ENCODE data around the gene JAZF1. TPM values are rescaled to one million over a fixed set of nuclear protein-coding genes. Genes with fewer than 3 reads are reported as not detected.

JAZF1 gene
- total and polyA plus RNA-seq, 10 of the 15 experiments (the other 5 are each of a cell fraction or from before 2014, with no cell fraction given): 0.04 to 0.82 (median 0.15) TPM; not detected in 3

GRCh38 chr7:28192786-28193585 lies 12.4 kb upstream of the JAZF1 start:
- no peak overlapping the region for H3K27ac ChIP-seq (ENCODE audit: control insufficient read depth, insufficient read depth)
- TF ChIP-seq NFYB (IDR thresholded peaks at IDR 0.05; ENCODE audit: insufficient read depth, low read depth, low read length): no peak
- no peak for TF ChIP-seq KAT2A (conservative IDR thresholded peaks at IDR 0.05; ENCODE audit: control insufficient read depth, low read depth, low read length)
- TF ChIP-seq POLR2AphosphoS5 (IDR thresholded peaks at IDR 0.05; ENCODE audit: low read length): no peak
- no peak for TF ChIP-seq MEF2A (IDR thresholded peaks at IDR 0.05; ENCODE audit: insufficient read depth, low read depth, low read length)
- TF ChIP-seq IRF5 (IDR thresholded peaks at IDR 0.05; ENCODE audit: borderline replicate concordance): no peak
- TF ChIP-seq NRF1 (conservative IDR thresholded peaks at IDR 0.05; ENCODE audit: low read depth, low read length): no peak
- no peak for TF ChIP-seq ATF3 (IDR thresholded peaks at IDR 0.05; ENCODE audit: borderline replicate concordance, extremely low read depth, low read depth, low read length)
- TF ChIP-seq RB1 (IDR thresholded peaks at IDR 0.05; ENCODE audit: borderline replicate concordance): no peak
- TF ChIP-seq MTA2 (IDR thresholded peaks at IDR 0.05; ENCODE audit: low read depth): no peak
- no peak for TF ChIP-seq NKRF (conservative IDR thresholded peaks at IDR 0.05)
- FAIRE-seq: no peak
- WGBS (ENCODE audit: insufficient coverage, insufficient replicate concordance, low lambda C conversion rate, missing lambda C conversion rate): 24% methylated on average over 7 of the region's 7 CpGs
- no peaks in the 10 kb centered on the region for H4K20me1 ChIP-seq (ENCODE audit: control insufficient read depth, insufficient read depth)
- no peak overlapping the region for H3K4me3 ChIP-seq
- ChIA-PET CTCF (interaction anchor here (1.3 kb wide), 1 partner anchor 169 kb away, joined by 3 read pairs; no protein-coding TSS in a partner anchor), POLR2A (no interaction called here), SMC1A (ENCODE audit: uncharacterized antibody, unreplicated experiment) (no interaction called here), RAD21 (ENCODE audit: unreplicated experiment) (no interaction called here)
- H3K27me3 ChIP-seq (replicated peaks in 1 of 2; ENCODE audit: control insufficient read depth in 2 of 2, insufficient read depth in 2 of 2, low read length in 1 of 2): peaks cover 1 to 6% of the 10 kb centered on the region in 2 experiments; a peak in 3 of 4 replicates
- ATAC-seq: no peak
- no peaks in the 10 kb centered on the region for H3K36me3 ChIP-seq (ENCODE audit: control insufficient read depth in 2 of 2, insufficient read depth in 2 of 2, low read length in 1 of 2)
- no peaks in the 10 kb centered on the region; the same call in 2 of the 3 replicates for H3K9me3 ChIP-seq (replicated peaks; ENCODE audit: control insufficient read depth, insufficient read depth, low read length)
- BruUV-seq (replicated peaks): no TSS peak
- H2AFZ ChIP-seq (ENCODE audit: control insufficient read depth, low read depth, low read length): no peak overlapping the region
- H3K9ac ChIP-seq (ENCODE audit: control insufficient read depth, insufficient read depth, low read length): no peak overlapping the region
- intact Hi-C loops (cut with micrococcal nuclease; ENCODE audit: unreplicated experiment) (no loop called here), in situ Hi-C loops (cut with MboI) (no loop called here)
- H3K4me2 ChIP-seq (ENCODE audit: control insufficient read depth, insufficient read depth): no peak overlapping the region
- no peaks in the 10 kb centered on the region for H3K79me2 ChIP-seq (ENCODE audit: control insufficient read depth, insufficient read depth, low read length)
- DNase-seq (ENCODE audit: low read depth, low spot score): no peak
- no peaks in the 10 kb centered on the region for H3K4me1 ChIP-seq (ENCODE audit: control insufficient read depth, insufficient read depth, low read length)
